GM23338 (cell line): ENCODE measurements around the gene ZNF324. TPM values are rescaled to one million over a fixed set of nuclear protein-coding genes. Genes with fewer than 3 reads are reported as not detected.

ENCODE experiments used
- ATAC-seq: fragments of 200-7000 bp; cut with Tn5 transposase; 3 replicates; pipeline ENCODE4 v1.9.1; 2020
- DNase-seq: peaks from one replicate; pipeline ENCODE4 v3.0.0-alpha.2; 2015; ENCODE audit warnings: low spot score
- H2AFZ ChIP-seq: fragments of 200-600 bp; sonication (generic); 2 replicates; pipeline ENCODE4 v1.8.0; 2016; ENCODE audit warnings: antibody characterized with exemption, mild to moderate bottlenecking, moderate library complexity
- H3F3A ChIP-seq: fragments of 200-600 bp; sonication (generic); replicated peaks from 2 replicates; pipeline ENCODE4 v1.8.0; 2017; ENCODE audit warnings: antibody characterized with exemption, mixed run types, low read depth
- H3K27ac ChIP-seq: fragments of 200-600 bp; sonication (generic); 2 replicates; pipeline ENCODE4 v1.6.1; 2016; ENCODE audit warnings: low read depth
- H3K27me3 ChIP-seq: fragments of 200-600 bp; sonication (generic); 2 replicates; pipeline ENCODE4 v1.8.0; 2016; ENCODE audit warnings: mild to moderate bottlenecking, mixed run types, moderate library complexity; ENCODE audit not compliant: insufficient read depth
- H3K36me3 ChIP-seq: fragments of 200-600 bp; sonication (generic); 2 replicates; pipeline ENCODE4 v1.8.0; 2016; ENCODE audit warnings: mild to moderate bottlenecking; ENCODE audit not compliant: insufficient read depth
- H3K4me1 ChIP-seq: fragments of 200-600 bp; sonication (generic); 2 replicates; pipeline ENCODE4 v1.8.0; 2016; ENCODE audit warnings: mild to moderate bottlenecking, moderate library complexity; ENCODE audit not compliant: insufficient read depth
- H3K4me2 ChIP-seq: fragments of 200-600 bp; sonication (generic); 2 replicates; pipeline ENCODE4 v1.7.1; 2017; ENCODE audit warnings: mixed run types
- H3K4me3 ChIP-seq: fragments of 200-600 bp; sonication (generic); 2 replicates; pipeline ENCODE4 v1.6.1; 2016; ENCODE audit warnings: mixed run types
- H3K79me2 ChIP-seq: fragments of 200-600 bp; sonication (generic); replicated peaks from 2 replicates; pipeline ENCODE4 v1.8.0; 2017; ENCODE audit warnings: mild to moderate bottlenecking; ENCODE audit not compliant: insufficient read depth
- H3K9me2 ChIP-seq: fragments of 200-600 bp; sonication (generic); 2 replicates; pipeline ENCODE4 v1.8.0; 2017; ENCODE audit not compliant: insufficient read depth
- H4K20me1 ChIP-seq: fragments of 200-600 bp; sonication (generic); replicated peaks from 2 replicates; pipeline ENCODE4 v1.8.0; 2017; ENCODE audit warnings: mild to moderate bottlenecking; ENCODE audit not compliant: insufficient read depth
- H3K27ac Mint-ChIP-seq: 2 replicates; pipeline ENCODE4 v1.8.0; 2020; ENCODE audit warnings: inconsistent platforms, mild to moderate bottlenecking, moderate library complexity, mixed read lengths
- H3K27me3 Mint-ChIP-seq: 3 replicates; pipeline ENCODE4 v1.8.0; 2022; ENCODE audit warnings: low read depth, mild to moderate bottlenecking, moderate library complexity, mixed read lengths, inconsistent platforms; ENCODE audit not compliant: insufficient read depth, poor library complexity
- H3K36me3 Mint-ChIP-seq: 3 replicates; pipeline ENCODE4 v1.8.0; 2021; ENCODE audit warnings: low read depth, mild to moderate bottlenecking, inconsistent platforms, moderate library complexity, mixed read lengths
- H3K4me1 Mint-ChIP-seq: 3 replicates; pipeline ENCODE4 v1.8.0; 2020; ENCODE audit warnings: mild to moderate bottlenecking, inconsistent platforms, mixed read lengths
- H3K4me3 Mint-ChIP-seq: 3 replicates; pipeline ENCODE4 v1.8.0; 2021; ENCODE audit warnings: moderate library complexity, mild to moderate bottlenecking, inconsistent platforms, mixed read lengths
- H3K9me3 Mint-ChIP-seq: 3 replicates; pipeline ENCODE4 v1.8.0; 2020; ENCODE audit warnings: moderate library complexity, mild to moderate bottlenecking, inconsistent platforms, mixed read lengths
- CREB1 ChIP-seq: fragments of 250-450 bp; sonication (Bioruptor Pico); IDR thresholded peaks from 2 replicates; pipeline ENCODE4 v1.5.0; 2020; ENCODE audit warnings: low read depth, mild to moderate bottlenecking, moderate library complexity
- EZH2 ChIP-seq: fragments of 200-600 bp; sonication (generic); IDR thresholded peaks from one replicate; pipeline ENCODE4 v1.8.0; 2017; ENCODE audit warnings: antibody characterized with exemption, mild to moderate bottlenecking, low read depth; ENCODE audit not compliant: unreplicated experiment
- EZH2phosphoT487 ChIP-seq: fragments of 200-600 bp; sonication (generic); IDR thresholded peaks from one replicate; pipeline ENCODE4 v1.8.1; 2018; ENCODE audit warnings: antibody characterized with exemption; ENCODE audit not compliant: unreplicated experiment
- JUNB ChIP-seq: IDR thresholded peaks from one replicate; pipeline ENCODE4 v1.6.1; 2016; ENCODE audit warnings: antibody characterized with exemption; ENCODE audit not compliant: unreplicated experiment
- NANOG ChIP-seq: IDR thresholded peaks from 2 replicates; pipeline ENCODE4 v1.6.1; 2016; ENCODE audit warnings: antibody characterized with exemption, borderline replicate concordance
- POLR2AphosphoS5 ChIP-seq: IDR thresholded peaks from 2 replicates; pipeline ENCODE4 v1.6.1; 2016; ENCODE audit warnings: antibody characterized with exemption, low read depth
- STAT1 ChIP-seq: IDR thresholded peaks from one replicate; pipeline ENCODE4 v1.6.1; 2016; ENCODE audit warnings: antibody characterized with exemption; ENCODE audit not compliant: unreplicated experiment
- ZNF114 ChIP-seq: fragments of 250-450 bp; sonication (Bioruptor Pico); IDR thresholded peaks from 2 replicates; pipeline ENCODE4 v1.5.0; 2020; ENCODE audit warnings: mild to moderate bottlenecking, moderate library complexity
- ZNF331 ChIP-seq: fragments of 250-450 bp; sonication (Bioruptor Pico); IDR thresholded peaks from 2 replicates; pipeline ENCODE4 v1.5.0; 2020; ENCODE audit warnings: low read depth, mild to moderate bottlenecking, moderate library complexity
- polyA plus RNA-seq: library from polyadenylated mRNA; unstranded; fragments of >200 nt; fragmentation: Nextera tagmentation; extraction: Ambion mirVana; gene quantifications from 2 replicates; pipeline ENCODE4 v1.2.1, GENCODE V29; 2016
- total RNA-seq: library from RNA; depleted of rRNA; stranded (reverse); fragments of >200 nt; shearing (Covaris generic); gene quantifications from 2 replicates; pipeline ENCODE4 v1.2.3, GENCODE V29; 2014
- TF ChIP-seq, protein P1 (sequence below), 2 experiments: fragments of 200-600 bp in 1 of 2; sonication (generic) in 1 of 2; conservative IDR thresholded peaks; 2 replicates each; pipeline versions ENCODE4 v1.5.1 to v1.6.1; 2016 to 2017; ENCODE audit warnings: antibody characterized with exemption in 2 of 2, low read depth in 2 of 2, mild to moderate bottlenecking in 2 of 2, moderate library complexity in 1 of 2
- TF ChIP-seq, protein P2 (sequence below): IDR thresholded peaks from one replicate; pipeline ENCODE4 v1.6.1; 2018; ENCODE audit warnings: antibody characterized with exemption; ENCODE audit not compliant: unreplicated experiment
- TF ChIP-seq, protein P3 (sequence below): IDR thresholded peaks from 2 replicates; pipeline ENCODE4 v1.6.1; 2016; ENCODE audit warnings: antibody characterized with exemption
- TF ChIP-seq, protein P4 (sequence below): fragments of 250-450 bp; sonication (Bioruptor Pico); IDR thresholded peaks from 2 replicates; pipeline ENCODE4 v1.5.0; 2020; ENCODE audit warnings: mild to moderate bottlenecking, moderate library complexity

Gene ZNF324
- total and polyA plus RNA-seq, 2 experiments from 2014 or later = 3.9 to 15.0 TPM

DNA sequence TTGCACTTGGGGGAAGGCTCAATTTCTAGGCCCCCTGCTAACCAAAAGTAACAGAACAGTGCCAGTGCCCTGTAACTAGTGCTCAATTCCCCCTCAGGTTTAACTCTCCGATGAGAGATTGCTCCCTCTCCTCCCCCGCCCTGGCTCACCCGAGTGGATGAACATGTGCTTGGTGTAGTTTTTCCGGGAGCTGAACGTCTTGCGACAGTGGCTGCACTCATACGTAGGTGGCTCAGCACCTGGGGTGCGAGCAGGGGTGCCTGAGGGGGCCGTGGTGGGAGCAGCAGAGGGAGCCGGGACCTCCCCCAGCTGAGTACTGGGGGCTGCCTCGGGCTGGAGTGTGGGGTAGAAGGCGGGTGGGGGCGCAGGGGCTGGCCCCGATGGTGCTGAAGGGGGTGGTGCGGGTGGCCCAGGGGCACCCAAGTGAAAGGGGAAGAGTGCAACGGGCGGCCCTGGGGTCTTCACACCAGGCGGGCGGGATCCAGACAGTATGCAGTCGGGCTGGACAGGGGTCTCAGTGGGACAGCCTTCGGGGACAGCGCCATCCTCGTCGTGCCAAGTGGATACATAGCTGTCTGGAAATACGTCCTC lies 49.5 kb downstream of the ZNF324 start:
- peaks cover 11% of the 10 kb centered on the region; the same call in 1 of the 2 replicates for H3K79me2 ChIP-seq
- H3F3A ChIP-seq = peaks cover 26% of the 10 kb centered on the region
- Mint-ChIP-seq H3K36me3 (peaks cover 20% of the 10 kb centered on the region), H3K9me3 (no peaks in the 10 kb centered on the region; the same call in 2 of the 3 replicates), H3K27ac (peak overlapping the region; percentile 39), H3K4me1 (peaks cover 36% of the 10 kb centered on the region), H3K27me3 (peaks cover 41% of the 10 kb centered on the region), H3K4me3 (peak overlapping the region; percentile 59)
- H3K27me3 ChIP-seq = no peaks in the 10 kb centered on the region
- H3K36me3 ChIP-seq = no peaks in the 10 kb centered on the region
- no peak overlapping the region for H2AFZ ChIP-seq
- DNase-seq (no peak), ATAC-seq (no peak)
- no peaks in the 10 kb centered on the region for H3K9me2 ChIP-seq
- H3K4me3 ChIP-seq = no peak overlapping the region
- peaks cover 31% of the 10 kb centered on the region for H3K4me1 ChIP-seq
- H3K27ac ChIP-seq = no peak overlapping the region
- H3K4me2 ChIP-seq = no peak overlapping the region
- no peaks in the 10 kb centered on the region for H4K20me1 ChIP-seq
- TF ChIP-seq, protein P1, sequence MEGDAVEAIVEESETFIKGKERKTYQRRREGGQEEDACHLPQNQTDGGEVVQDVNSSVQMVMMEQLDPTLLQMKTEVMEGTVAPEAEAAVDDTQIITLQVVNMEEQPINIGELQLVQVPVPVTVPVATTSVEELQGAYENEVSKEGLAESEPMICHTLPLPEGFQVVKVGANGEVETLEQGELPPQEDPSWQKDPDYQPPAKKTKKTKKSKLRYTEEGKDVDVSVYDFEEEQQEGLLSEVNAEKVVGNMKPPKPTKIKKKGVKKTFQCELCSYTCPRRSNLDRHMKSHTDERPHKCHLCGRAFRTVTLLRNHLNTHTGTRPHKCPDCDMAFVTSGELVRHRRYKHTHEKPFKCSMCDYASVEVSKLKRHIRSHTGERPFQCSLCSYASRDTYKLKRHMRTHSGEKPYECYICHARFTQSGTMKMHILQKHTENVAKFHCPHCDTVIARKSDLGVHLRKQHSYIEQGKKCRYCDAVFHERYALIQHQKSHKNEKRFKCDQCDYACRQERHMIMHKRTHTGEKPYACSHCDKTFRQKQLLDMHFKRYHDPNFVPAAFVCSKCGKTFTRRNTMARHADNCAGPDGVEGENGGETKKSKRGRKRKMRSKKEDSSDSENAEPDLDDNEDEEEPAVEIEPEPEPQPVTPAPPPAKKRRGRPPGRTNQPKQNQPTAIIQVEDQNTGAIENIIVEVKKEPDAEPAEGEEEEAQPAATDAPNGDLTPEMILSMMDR (conservative IDR thresholded peaks at IDR 0.05; ENCODE audit: low read depth in 2 of 2) = no peak
- TF ChIP-seq JUNB (no peak), NANOG (no peak), ZNF331 (CRISPR knock-in tag) (no peak), EZH2 (no peak), POLR2AphosphoS5 (no peak), STAT1 (no peak), ZNF114 (CRISPR knock-in tag) (no peak), EZH2phosphoT487 (no peak), CREB1 (CRISPR knock-in tag) (no peak)
- TF ChIP-seq, protein P2, sequence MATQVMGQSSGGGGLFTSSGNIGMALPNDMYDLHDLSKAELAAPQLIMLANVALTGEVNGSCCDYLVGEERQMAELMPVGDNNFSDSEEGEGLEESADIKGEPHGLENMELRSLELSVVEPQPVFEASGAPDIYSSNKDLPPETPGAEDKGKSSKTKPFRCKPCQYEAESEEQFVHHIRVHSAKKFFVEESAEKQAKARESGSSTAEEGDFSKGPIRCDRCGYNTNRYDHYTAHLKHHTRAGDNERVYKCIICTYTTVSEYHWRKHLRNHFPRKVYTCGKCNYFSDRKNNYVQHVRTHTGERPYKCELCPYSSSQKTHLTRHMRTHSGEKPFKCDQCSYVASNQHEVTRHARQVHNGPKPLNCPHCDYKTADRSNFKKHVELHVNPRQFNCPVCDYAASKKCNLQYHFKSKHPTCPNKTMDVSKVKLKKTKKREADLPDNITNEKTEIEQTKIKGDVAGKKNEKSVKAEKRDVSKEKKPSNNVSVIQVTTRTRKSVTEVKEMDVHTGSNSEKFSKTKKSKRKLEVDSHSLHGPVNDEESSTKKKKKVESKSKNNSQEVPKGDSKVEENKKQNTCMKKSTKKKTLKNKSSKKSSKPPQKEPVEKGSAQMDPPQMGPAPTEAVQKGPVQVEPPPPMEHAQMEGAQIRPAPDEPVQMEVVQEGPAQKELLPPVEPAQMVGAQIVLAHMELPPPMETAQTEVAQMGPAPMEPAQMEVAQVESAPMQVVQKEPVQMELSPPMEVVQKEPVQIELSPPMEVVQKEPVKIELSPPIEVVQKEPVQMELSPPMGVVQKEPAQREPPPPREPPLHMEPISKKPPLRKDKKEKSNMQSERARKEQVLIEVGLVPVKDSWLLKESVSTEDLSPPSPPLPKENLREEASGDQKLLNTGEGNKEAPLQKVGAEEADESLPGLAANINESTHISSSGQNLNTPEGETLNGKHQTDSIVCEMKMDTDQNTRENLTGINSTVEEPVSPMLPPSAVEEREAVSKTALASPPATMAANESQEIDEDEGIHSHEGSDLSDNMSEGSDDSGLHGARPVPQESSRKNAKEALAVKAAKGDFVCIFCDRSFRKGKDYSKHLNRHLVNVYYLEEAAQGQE = no peak
- TF ChIP-seq, protein P3, sequence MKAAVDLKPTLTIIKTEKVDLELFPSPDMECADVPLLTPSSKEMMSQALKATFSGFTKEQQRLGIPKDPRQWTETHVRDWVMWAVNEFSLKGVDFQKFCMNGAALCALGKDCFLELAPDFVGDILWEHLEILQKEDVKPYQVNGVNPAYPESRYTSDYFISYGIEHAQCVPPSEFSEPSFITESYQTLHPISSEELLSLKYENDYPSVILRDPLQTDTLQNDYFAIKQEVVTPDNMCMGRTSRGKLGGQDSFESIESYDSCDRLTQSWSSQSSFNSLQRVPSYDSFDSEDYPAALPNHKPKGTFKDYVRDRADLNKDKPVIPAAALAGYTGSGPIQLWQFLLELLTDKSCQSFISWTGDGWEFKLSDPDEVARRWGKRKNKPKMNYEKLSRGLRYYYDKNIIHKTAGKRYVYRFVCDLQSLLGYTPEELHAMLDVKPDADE = no peak
- TF ChIP-seq, protein P4, sequence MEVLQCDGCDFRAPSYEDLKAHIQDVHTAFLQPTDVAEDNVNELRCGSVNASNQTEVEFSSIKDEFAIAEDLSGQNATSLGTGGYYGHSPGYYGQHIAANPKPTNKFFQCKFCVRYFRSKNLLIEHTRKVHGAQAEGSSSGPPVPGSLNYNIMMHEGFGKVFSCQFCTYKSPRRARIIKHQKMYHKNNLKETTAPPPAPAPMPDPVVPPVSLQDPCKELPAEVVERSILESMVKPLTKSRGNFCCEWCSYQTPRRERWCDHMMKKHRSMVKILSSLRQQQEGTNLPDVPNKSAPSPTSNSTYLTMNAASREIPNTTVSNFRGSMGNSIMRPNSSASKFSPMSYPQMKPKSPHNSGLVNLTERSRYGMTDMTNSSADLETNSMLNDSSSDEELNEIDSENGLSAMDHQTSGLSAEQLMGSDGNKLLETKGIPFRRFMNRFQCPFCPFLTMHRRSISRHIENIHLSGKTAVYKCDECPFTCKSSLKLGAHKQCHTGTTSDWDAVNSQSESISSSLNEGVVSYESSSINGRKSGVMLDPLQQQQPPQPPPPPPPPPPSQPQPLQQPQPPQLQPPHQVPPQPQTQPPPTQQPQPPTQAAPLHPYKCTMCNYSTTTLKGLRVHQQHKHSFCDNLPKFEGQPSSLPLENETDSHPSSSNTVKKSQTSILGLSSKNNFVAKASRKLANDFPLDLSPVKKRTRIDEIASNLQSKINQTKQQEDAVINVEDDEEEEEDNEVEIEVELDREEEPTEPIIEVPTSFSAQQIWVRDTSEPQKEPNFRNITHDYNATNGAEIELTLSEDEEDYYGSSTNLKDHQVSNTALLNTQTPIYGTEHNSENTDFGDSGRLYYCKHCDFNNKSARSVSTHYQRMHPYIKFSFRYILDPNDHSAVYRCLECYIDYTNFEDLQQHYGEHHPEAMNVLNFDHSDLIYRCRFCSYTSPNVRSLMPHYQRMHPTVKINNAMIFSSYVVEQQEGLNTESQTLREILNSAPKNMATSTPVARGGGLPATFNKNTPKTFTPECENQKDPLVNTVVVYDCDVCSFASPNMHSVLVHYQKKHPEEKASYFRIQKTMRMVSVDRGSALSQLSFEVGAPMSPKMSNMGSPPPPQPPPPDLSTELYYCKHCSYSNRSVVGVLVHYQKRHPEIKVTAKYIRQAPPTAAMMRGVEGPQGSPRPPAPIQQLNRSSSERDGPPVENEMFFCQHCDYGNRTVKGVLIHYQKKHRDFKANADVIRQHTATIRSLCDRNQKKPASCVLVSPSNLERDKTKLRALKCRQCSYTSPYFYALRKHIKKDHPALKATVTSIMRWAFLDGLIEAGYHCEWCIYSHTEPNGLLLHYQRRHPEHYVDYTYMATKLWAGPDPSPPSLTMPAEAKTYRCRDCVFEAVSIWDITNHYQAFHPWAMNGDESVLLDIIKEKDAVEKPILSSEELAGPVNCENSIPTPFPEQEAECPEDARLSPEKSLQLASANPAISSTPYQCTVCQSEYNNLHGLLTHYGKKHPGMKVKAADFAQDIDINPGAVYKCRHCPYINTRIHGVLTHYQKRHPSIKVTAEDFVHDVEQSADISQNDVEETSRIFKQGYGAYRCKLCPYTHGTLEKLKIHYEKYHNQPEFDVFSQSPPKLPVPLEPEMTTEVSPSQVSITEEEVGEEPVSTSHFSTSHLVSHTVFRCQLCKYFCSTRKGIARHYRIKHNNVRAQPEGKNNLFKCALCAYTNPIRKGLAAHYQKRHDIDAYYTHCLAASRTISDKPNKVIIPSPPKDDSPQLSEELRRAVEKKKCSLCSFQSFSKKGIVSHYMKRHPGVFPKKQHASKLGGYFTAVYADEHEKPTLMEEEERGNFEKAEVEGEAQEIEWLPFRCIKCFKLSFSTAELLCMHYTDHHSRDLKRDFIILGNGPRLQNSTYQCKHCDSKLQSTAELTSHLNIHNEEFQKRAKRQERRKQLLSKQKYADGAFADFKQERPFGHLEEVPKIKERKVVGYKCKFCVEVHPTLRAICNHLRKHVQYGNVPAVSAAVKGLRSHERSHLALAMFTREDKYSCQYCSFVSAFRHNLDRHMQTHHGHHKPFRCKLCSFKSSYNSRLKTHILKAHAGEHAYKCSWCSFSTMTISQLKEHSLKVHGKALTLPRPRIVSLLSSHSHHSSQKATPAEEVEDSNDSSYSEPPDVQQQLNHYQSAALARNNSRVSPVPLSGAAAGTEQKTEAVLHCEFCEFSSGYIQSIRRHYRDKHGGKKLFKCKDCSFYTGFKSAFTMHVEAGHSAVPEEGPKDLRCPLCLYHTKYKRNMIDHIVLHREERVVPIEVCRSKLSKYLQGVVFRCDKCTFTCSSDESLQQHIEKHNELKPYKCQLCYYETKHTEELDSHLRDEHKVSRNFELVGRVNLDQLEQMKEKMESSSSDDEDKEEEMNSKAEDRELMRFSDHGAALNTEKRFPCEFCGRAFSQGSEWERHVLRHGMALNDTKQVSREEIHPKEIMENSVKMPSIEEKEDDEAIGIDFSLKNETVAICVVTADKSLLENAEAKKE (CRISPR knock-in tag) = no peak
